Thyroid gland (tissue), 4 donors: ENCODE results near the gene FAM24A.

Experiments
- CTCF ChIP-seq, 6 experiments: fragments of 200-600 bp in 3 of 6; fragments of 450-650 bp in 3 of 6; sonication (generic) in 3 of 6; IDR thresholded peaks; one replicate each; pipeline ENCODE4 v1.5.1; 2016 to 2019; ENCODE audit warnings: antibody characterized with exemption in 6 of 6, mild to moderate bottlenecking in 2 of 6, inconsistent platforms in 1 of 6, moderate library complexity in 1 of 6
- POLR2A ChIP-seq, 2 donors: fragments of 450-650 bp; IDR thresholded peaks; one replicate each; pipeline ENCODE4 v1.6.1; 2017; ENCODE audit warnings: antibody characterized with exemption in 2 of 2, mild to moderate bottlenecking in 2 of 2, moderate library complexity in 1 of 2

- TF ChIP-seq CTCF (IDR thresholded peaks at IDR 0.05) (no peak), POLR2A (IDR thresholded peaks at IDR 0.05) (no peak)
Observed at GRCh38 chr10:122864194-122864592, 46.2 kb upstream of the FAM24A start.
